HuH-7.5 (cell line): ENCODE results near the gene MYZAP.
A peak's percentile ranks its signal among the peaks of the same experiment; 100 is the strongest.

ENCODE experiments used
- DNase-seq: peaks from one replicate; pipeline ENCODE4 v3.0.0; 2011; ENCODE audit warnings: low spot score

The MYZAP gene

GRCh38 chr15:57626713-57627440 is 35.2 kb downstream of the MYZAP start:
- DNase-seq: no peak

- no peak for DNase-seq
These were observed 39.8 kb downstream of the MYZAP start for GRCh38 chr15:57631386-57632110.

- no peak for DNase-seq
These were observed 42.6 kb downstream of the MYZAP start for GRCh38 chr15:57634290-57634689.

- DNase-seq: no peak
These were observed 43.7 kb downstream of the MYZAP start for GRCh38 chr15:57635300-57635909.

- no peak for DNase-seq
These were observed 46.1 kb downstream of the MYZAP start for GRCh38 chr15:57637846-57638245.

- no peak for DNase-seq
These were observed 47.6 kb downstream of the MYZAP start for GRCh38 chr15:57639306-57639705.

GRCh38 chr15:57640930-57641682 is 49.4 kb downstream of the MYZAP start:
- DNase-seq: peak; percentile 35

- DNase-seq: no peak
These were observed 52.1 kb downstream of the MYZAP start for GRCh38 chr15:57643826-57644225.

GRCh38 chr15:57646087-57646486 is 54.4 kb downstream of the MYZAP start:
- DNase-seq: no peak

- DNase-seq: no peak
These were observed 55.5 kb downstream of the MYZAP start for GRCh38 chr15:57647071-57647790.

- DNase-seq: no peak
These were observed 56.1 kb downstream of the MYZAP start for GRCh38 chr15:57647791-57648130.

- no peak for DNase-seq
These were observed 57.4 kb downstream of the MYZAP start for GRCh38 chr15:57649138-57649537.

GRCh38 chr15:57651445-57651844 is 59.7 kb downstream of the MYZAP start:
- no peak for DNase-seq

GRCh38 chr15:57652481-57652880 is 60.8 kb downstream of the MYZAP start:
- DNase-seq: no peak

- no peak for DNase-seq
These were observed 62.6 kb downstream of the MYZAP start for GRCh38 chr15:57654153-57654852.

GRCh38 chr15:57655053-57655452 is 63.3 kb downstream of the MYZAP start:
- DNase-seq: no peak

- no peak for DNase-seq
These were observed 64.1 kb downstream of the MYZAP start for GRCh38 chr15:57655809-57656208.

GRCh38 chr15:57656434-57656833 is 64.7 kb downstream of the MYZAP start:
- no peak for DNase-seq

- no peak for DNase-seq
These were observed 65.9 kb downstream of the MYZAP start for GRCh38 chr15:57657619-57658018.

- no peak for DNase-seq
These were observed 70.5 kb downstream of the MYZAP start for GRCh38 chr15:57662091-57662744.

GRCh38 chr15:57662802-57663201 is 71.1 kb downstream of the MYZAP start:
- DNase-seq: no peak
